HUES64 (cell line): ENCODE measurements around the gene TLR8.
"Not testable (repeated sequence)": the region's sequence is repeated elsewhere in the genome, so short reads cannot be mapped to it uniquely, and the experiment has no call there.

Source experiments
- H3K27ac ChIP-seq: 2 replicates; pipeline ENCODE4 v1.7.0; 2013; ENCODE audit warnings: low read depth, low read length, inconsistent platforms
- H3K27me3 ChIP-seq: 2 replicates; pipeline ENCODE4 v1.6.1; 2013; ENCODE audit warnings: mild to moderate bottlenecking, low read length; ENCODE audit not compliant: insufficient read depth
- H3K36me3 ChIP-seq: 2 replicates; pipeline ENCODE4 v1.6.1; 2013; ENCODE audit warnings: mild to moderate bottlenecking, low read length; ENCODE audit not compliant: insufficient read depth
- H3K4me1 ChIP-seq: 2 replicates; pipeline ENCODE4 v1.6.1; 2013; ENCODE audit warnings: mild to moderate bottlenecking, low read length, moderate library complexity; ENCODE audit not compliant: insufficient read depth
- H3K4me3 ChIP-seq: 2 replicates; pipeline ENCODE4 v1.5.1; 2013; ENCODE audit warnings: mild to moderate bottlenecking, low read length, moderate library complexity
- H3K9ac ChIP-seq: 2 replicates; pipeline ENCODE4 v1.6.1; 2013; ENCODE audit warnings: mild to moderate bottlenecking, low read depth, low read length
- H3K9me3 ChIP-seq: 2 replicates; pipeline ENCODE4 v1.6.1; 2013; ENCODE audit warnings: low read depth, low read length; ENCODE audit not compliant: insufficient read depth
- WGBS: fragments of 150-250, 120-280 bp; methylation state at CpG from one replicate; pipeline ENCODE4 v1.1.7; 2013; ENCODE audit warnings: missing lambda C conversion rate; 5-methylcytosine and 5-hydroxymethylcytosine counted together

The TLR8 gene

GRCh38 chrX:12921886-12922598 lies 15.6 kb downstream of the TLR8 start:
- Histone ChIP-seq H3K4me1 (no peaks in the 10 kb centered on the region), H3K27ac (no peak overlapping the region), H3K9me3 (no peaks in the 10 kb centered on the region), H3K9ac (no peak overlapping the region), H3K27me3 (no peaks in the 10 kb centered on the region), H3K4me3 (no peak overlapping the region), H3K36me3 (no peaks in the 10 kb centered on the region)
- WGBS: 95% methylated on average over 10 of the region's 10 CpGs

GRCh38 chrX:12922599-12922919 lies 16.1 kb downstream of the TLR8 start:
- Histone ChIP-seq H3K27me3 (no peaks in the 10 kb centered on the region), H3K9ac (no peak overlapping the region), H3K9me3 (no peaks in the 10 kb centered on the region), H3K27ac (no peak overlapping the region), H3K4me3 (no peak overlapping the region), H3K4me1 (no peaks in the 10 kb centered on the region), H3K36me3 (no peaks in the 10 kb centered on the region)

GRCh38 chrX:12929701-12930100 lies 23.3 kb downstream of the TLR8 start:
- 93% methylated on average over 4 of the region's 4 CpGs for WGBS
- Histone ChIP-seq H3K9ac (no peak overlapping the region), H3K27me3 (no peaks in the 10 kb centered on the region), H3K9me3 (no peaks in the 10 kb centered on the region), H3K4me3 (no peak overlapping the region), H3K27ac (no peak overlapping the region), H3K36me3 (no peaks in the 10 kb centered on the region), H3K4me1 (no peaks in the 10 kb centered on the region)

- Histone ChIP-seq H3K9ac (no peak overlapping the region), H3K4me3 (no peak overlapping the region), H3K27ac (no peak overlapping the region), H3K4me1 (no peaks in the 10 kb centered on the region), H3K9me3 (no peaks in the 10 kb centered on the region), H3K27me3 (no peaks in the 10 kb centered on the region), H3K36me3 (no peaks in the 10 kb centered on the region)
- 98% methylated on average over 2 of the region's 2 CpGs for WGBS
Measured at GRCh38 chrX:12930150-12930549, 23.7 kb downstream of the TLR8 start.

GRCh38 chrX:12932244-12932643 lies 25.8 kb downstream of the TLR8 start:
- 0 out of 2 replicates have a peak, but pooled peaks cover 8% of the 10 kb centered on the region for H3K9me3 ChIP-seq
- H3K36me3 ChIP-seq: no peaks in the 10 kb centered on the region
- no peak overlapping the region for H3K27ac ChIP-seq
- H3K4me1 ChIP-seq: no peaks in the 10 kb centered on the region
- no CpG with 5 or more reads among the region's 1 CpG for WGBS
- H3K27me3 ChIP-seq: no peaks in the 10 kb centered on the region
- no peak overlapping the region for H3K9ac ChIP-seq
- H3K4me3 ChIP-seq: no peak overlapping the region

GRCh38 chrX:12934850-12935249 lies 28.4 kb downstream of the TLR8 start:
- no peak overlapping the region for H3K9ac ChIP-seq
- peaks cover 22% of the 10 kb centered on the region for H3K9me3 ChIP-seq
- H3K36me3 ChIP-seq: no peaks in the 10 kb centered on the region
- no peak overlapping the region for H3K4me3 ChIP-seq
- no peaks in the 10 kb centered on the region for H3K27me3 ChIP-seq
- 93% methylated on average over 5 of the region's 5 CpGs for WGBS
- no peaks in the 10 kb centered on the region for H3K4me1 ChIP-seq
- no peak overlapping the region for H3K27ac ChIP-seq

- Histone ChIP-seq H3K4me3 (no peak overlapping the region), H3K36me3 (no peaks in the 10 kb centered on the region), H3K9ac (no peak overlapping the region), H3K4me1 (no peaks in the 10 kb centered on the region), H3K9me3 (peaks cover 22% of the 10 kb centered on the region), H3K27me3 (no peaks in the 10 kb centered on the region), H3K27ac (no peak overlapping the region)
- WGBS: no CpG with 5 or more reads among the region's 1 CpG
Measured at GRCh38 chrX:12936947-12937346, 30.5 kb downstream of the TLR8 start.

- not testable (repeated sequence) for H3K9ac ChIP-seq, H3K27me3 ChIP-seq, H3K36me3 ChIP-seq, H3K4me3 ChIP-seq, H3K4me1 ChIP-seq, H3K27ac ChIP-seq
- peaks cover 22% of the 10 kb centered on the region for H3K9me3 ChIP-seq
- 96% methylated on average over 9 of the region's 9 CpGs for WGBS
Measured at GRCh38 chrX:12940471-12940870, 34.1 kb downstream of the TLR8 start.

- WGBS: 95% methylated on average over 4 of the region's 6 CpGs
- not testable (repeated sequence) for H3K27ac ChIP-seq, H3K4me3 ChIP-seq, H3K27me3 ChIP-seq, H3K9ac ChIP-seq, H3K9me3 ChIP-seq, H3K36me3 ChIP-seq
- H3K4me1 ChIP-seq: peaks cover 12% of the 10 kb centered on the region
Measured at GRCh38 chrX:12943592-12943991, 37.2 kb downstream of the TLR8 start.

- WGBS: 100% methylated on average over 2 of the region's 4 CpGs
- not testable (repeated sequence) for H3K9me3 ChIP-seq, H3K27me3 ChIP-seq, H3K36me3 ChIP-seq, H3K27ac ChIP-seq, H3K9ac ChIP-seq, H3K4me3 ChIP-seq
- H3K4me1 ChIP-seq: peaks cover 12% of the 10 kb centered on the region
Measured at GRCh38 chrX:12944452-12944851, 38.0 kb downstream of the TLR8 start.

- Histone ChIP-seq H3K36me3 (no peaks in the 10 kb centered on the region), H3K27ac (no peak overlapping the region), H3K9ac (no peak overlapping the region), H3K4me1 (peaks cover 12% of the 10 kb centered on the region), H3K27me3 (no peaks in the 10 kb centered on the region), H3K4me3 (no peak overlapping the region), H3K9me3 (no peaks in the 10 kb centered on the region)
- WGBS: 90% methylated on average over 2 of the region's 4 CpGs
Measured at GRCh38 chrX:12945494-12945893, 39.1 kb downstream of the TLR8 start.

GRCh38 chrX:12946406-12946805 lies 40.0 kb downstream of the TLR8 start:
- 66% methylated on average over 3 of the region's 4 CpGs for WGBS
- H3K27ac ChIP-seq: no peak overlapping the region; the same call in 1 of the 2 replicates
- H3K4me1 ChIP-seq: peaks cover 12% of the 10 kb centered on the region
- no peak overlapping the region for H3K4me3 ChIP-seq
- H3K9ac ChIP-seq: peak overlapping the region; percentile 34; the same call in 1 of the 2 replicates
- H3K27me3 ChIP-seq: no peaks in the 10 kb centered on the region
- H3K36me3 ChIP-seq: no peaks in the 10 kb centered on the region
- H3K9me3 ChIP-seq: no peaks in the 10 kb centered on the region
